VCaP (cell line): ENCODE measurements around the gene DOCK6.
A peak's percentile ranks its signal among the peaks of the same experiment; 100 is the strongest.

Experiments used
- H3K27ac ChIP-seq: fragments of 450-650 bp; 2 replicates; pipeline ENCODE4 v1.5.1; 2017
- CTCF ChIP-seq: fragments of 450-650 bp; conservative IDR thresholded peaks from 2 replicates; pipeline ENCODE4 v1.5.1; 2017; ENCODE audit warnings: mild to moderate bottlenecking, moderate library complexity

DOCK6 gene

GRCh38 chr19:11204076-11204602, 58.2 kb downstream of the DOCK6 start:
- H3K27ac ChIP-seq = no peak overlapping the region
- peak; percentile 47 for TF ChIP-seq CTCF

GRCh38 chr19:11203194-11204075, 58.9 kb downstream of the DOCK6 start:
- peak; percentile 78 for TF ChIP-seq CTCF
- no peak overlapping the region for H3K27ac ChIP-seq

- no peak overlapping the region for H3K27ac ChIP-seq
- TF ChIP-seq CTCF = no peak
These were observed 59.7 kb downstream of the DOCK6 start for GRCh38 chr19:11202488-11203193.

- TF ChIP-seq CTCF = no peak
- H3K27ac ChIP-seq = no peak overlapping the region
These were observed 60.5 kb downstream of the DOCK6 start for GRCh38 chr19:11201791-11202190.

GRCh38 chr19:11200931-11201330, 61.4 kb downstream of the DOCK6 start:
- no peak for TF ChIP-seq CTCF
- H3K27ac ChIP-seq = no peak overlapping the region

- no peak overlapping the region for H3K27ac ChIP-seq
- no peak for TF ChIP-seq CTCF
These were observed 62.2 kb downstream of the DOCK6 start for GRCh38 chr19:11200015-11200574.

- no peak for TF ChIP-seq CTCF
- peak overlapping the region; percentile 73; the same call in 1 of the 2 replicates for H3K27ac ChIP-seq
These were observed 62.8 kb downstream of the DOCK6 start for GRCh38 chr19:11199517-11199916.
